Activated effector memory CD4-positive, alpha-beta T cell treated with Interleukin-2 at 50 U/mL for 16 hours (primary cell): ENCODE measurements around the gene EYS.
"Not testable (repeated sequence)": the region's sequence is repeated elsewhere in the genome, so short reads cannot be mapped to it uniquely, and the experiment has no call there.

Source experiments
- DNase-seq: peaks from one replicate; pipeline ENCODE4 v3.0.0-alpha.2; 2020

EYS gene

DNA sequence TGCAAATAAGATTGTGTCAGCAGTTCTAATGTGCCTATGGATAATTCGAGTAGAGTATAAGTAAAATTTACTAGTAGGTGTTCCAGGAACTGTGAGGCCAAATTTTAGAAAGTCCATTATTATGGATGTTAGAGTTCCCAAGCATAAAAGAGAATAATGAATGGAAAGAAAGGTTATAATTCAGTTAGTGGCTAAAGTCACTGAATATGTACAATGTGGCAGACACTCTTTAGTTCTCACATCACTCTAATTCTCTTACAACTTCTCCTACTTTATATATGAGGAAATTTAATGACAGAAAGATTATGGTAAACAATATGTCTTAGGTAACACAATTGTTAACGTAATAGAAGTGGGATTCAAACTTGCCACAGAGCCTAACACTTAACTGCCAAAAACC is 75.3 kb downstream of the EYS start:
- DNase-seq, result no peak

DNA sequence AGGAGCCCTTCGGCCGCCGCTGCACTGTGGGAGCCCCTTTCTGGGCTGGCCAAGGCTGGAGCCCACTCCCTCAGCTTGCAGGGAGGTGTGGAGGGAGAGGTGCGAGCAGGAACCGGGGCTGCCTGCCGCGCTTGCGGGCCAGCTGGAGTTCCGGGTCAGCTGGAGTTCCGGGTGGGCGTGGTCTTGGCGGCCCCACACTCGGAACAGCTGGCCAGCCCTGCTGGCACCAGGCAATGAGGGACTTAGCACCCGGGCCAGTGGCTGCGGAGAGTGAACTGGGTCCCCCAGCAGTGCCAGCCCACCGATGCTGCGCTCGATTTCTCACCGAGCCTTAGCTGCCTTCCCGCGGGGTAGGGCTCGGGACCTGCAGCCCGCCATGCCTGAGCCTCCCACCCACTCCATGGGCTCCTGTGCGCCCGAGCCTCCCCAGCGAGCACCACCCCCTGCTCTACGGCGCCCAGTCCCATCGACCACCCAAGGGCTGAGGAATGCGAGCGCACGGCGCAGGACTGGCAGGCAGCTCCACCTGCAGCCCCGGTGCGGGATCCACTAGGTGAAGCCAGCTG is 79.5 kb downstream of the EYS start:
- not testable (repeated sequence) for DNase-seq

DNA sequence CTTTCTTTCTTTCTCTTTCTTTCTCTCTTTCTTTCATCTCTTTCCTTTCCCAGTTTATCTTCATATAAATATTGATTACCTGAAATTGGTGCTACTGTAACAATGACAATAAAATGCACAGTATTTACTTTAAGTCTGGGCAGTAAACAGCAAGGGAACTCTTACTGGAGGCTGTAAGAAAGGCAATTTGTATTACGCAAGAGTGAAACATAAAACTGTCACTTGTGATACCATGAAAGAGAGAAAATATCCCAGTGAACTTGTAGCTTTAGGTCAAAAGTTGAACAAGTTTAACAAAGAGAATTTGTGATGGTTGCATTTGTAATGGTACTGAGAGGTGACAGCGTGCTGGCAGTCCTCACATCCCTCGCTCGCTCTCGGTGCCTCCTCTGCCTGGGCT is 80.0 kb downstream of the EYS start:
- no peak for DNase-seq

DNA sequence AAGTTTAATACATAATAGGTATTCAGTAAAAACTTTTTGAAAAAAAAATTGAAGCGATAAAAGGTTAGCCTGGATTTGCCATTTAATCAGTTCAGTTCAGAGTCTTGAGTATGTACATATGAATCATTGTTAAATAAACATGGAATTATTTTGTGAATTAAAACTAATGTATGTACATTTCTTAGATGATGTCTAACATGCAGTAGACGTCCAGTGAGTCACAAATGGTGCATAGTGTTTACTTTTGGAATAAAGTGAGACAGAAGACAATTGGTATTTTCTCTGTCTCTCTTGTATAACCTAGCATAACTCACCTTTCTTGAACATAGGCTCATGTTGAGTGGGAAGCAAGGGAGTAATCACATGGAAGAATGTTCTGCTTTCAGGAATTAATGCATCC is 83.5 kb downstream of the EYS start:
- DNase-seq, result no peak

DNA sequence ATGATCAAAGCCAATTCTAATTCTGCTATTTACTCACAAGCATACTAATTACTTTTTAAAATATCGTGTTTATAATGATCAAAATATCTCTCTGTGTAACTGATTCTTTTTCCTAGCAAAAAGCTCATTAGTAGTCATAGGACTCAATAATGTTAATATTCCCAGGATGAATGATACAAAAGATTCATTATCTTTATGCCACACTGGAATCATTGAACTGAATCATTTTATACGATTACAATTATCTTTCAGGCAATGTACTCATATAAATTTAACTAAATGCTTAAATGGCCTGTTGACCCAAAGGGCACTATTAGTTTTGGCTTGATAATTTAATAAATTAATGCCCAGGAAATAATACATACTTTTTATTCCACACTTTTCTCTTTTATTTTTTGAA is 96.3 kb downstream of the EYS start:
- DNase-seq, result no peak

DNA sequence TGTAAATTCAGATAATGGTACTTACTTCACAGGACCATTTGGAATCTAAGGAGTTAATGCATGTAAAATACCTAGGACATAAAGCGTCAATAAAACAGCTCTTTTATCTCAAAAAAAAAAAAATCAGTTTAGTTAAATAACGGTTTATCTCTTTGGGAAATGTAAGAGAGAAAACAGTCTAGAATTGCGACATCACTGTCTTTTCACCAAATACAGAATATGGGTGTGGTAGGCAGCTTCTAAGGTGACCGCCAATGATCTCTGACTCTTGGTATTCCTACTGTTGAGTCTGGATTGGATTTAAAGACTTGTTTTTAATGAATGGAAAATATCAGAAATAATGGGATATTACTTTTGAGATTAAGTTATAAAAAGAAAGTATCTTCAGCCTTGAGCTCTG is 111.5 kb downstream of the EYS start:
- no peak for DNase-seq

DNA sequence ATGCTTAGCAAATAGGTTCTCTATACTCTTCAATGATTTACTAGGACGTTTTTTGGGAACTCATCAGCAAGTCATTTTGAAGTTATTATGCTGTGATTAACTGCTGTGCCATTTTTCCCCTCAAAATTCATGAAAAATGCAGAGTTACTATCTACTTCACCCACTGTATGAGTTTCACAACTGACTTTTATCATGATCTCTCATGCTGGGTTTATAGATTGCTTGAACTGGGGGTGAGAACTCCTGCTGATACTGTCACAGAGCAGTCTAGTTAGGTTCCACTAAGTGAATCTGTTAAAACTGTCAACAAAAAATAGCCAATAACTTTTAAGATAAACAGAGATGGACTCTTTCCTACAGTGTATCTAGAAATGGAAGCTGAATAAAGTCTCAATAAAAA is 136.7 kb downstream of the EYS start:
- DNase-seq, result no peak

DNA sequence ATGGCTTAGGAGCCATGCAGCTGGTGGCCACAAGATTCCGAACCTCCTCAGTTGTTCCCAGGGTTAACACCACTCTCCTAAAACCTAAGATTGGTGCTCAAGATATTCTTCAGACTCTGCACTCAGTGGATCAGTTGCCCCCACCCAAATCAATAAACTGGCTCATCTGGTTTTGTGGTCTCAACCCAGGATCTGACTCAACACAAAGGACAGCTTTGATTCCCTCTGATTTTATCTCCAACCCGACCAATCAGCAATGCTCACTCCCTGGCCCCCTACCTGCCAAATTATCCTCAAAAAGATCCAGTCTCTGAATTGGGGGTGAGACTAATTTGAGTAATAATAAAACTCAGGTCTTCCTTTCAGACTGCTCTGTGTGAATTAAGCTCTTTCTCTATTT is 137.5 kb downstream of the EYS start:
- no peak for DNase-seq

DNA sequence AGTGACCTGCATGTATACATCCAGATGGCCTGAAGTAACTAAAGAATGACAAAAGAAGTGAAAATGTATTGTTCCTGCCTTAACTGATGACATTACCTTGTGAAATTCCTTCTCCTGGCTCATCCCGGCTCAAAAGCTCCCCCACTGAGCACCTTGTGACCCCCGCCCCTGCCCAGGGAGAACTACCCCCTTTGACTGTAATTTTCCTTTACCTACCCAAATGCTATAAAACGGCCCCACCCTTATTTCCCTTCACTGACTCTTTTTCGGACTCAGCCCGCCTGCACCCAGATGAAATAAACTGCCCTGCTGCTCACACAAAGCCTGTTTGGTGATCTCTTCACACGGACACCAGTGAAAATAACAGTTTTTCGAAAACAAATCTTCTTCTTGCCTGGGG is 138.0 kb downstream of the EYS start:
- DNase-seq, result not testable (repeated sequence)

DNA sequence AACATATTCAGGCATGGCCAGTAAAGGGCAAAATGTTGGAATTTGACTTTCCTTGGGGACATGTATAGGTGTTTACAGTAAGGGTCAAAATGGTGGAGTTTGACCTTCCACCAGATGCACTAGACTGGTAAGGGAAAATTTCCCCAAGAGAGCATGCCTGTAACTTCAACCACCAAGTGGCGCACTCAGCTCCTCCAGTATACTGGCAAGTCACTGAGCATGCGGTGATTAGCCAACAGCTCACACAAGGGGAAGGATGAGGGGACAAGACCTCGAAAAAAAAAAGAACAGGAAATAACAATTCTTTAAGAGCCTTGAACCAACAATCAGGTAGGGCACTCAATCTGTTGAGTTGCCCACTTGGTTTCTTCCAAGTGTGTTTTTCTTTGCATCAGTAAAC is 140.9 kb downstream of the EYS start:
- no peak for DNase-seq

DNA sequence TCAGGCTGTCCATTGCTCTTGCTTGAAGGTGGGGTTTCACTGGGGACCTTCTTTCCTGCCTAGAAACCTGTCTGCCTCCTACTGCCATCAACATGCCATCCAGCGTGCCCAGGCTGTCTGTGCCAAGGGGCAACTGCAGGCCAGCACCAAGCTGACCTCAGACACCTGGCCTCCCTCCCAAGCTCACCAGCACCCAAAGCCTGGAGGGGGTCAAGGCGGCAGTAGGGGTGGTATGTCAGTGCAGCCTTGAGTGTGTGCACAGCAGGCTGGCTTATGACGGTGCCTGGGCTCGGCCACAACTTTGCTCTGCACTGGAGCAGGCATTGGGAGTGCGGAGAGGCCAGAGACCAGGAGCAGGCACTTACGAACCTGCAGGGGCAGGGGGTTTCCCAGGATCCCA is 149.0 kb downstream of the EYS start:
- no peak for DNase-seq

DNA sequence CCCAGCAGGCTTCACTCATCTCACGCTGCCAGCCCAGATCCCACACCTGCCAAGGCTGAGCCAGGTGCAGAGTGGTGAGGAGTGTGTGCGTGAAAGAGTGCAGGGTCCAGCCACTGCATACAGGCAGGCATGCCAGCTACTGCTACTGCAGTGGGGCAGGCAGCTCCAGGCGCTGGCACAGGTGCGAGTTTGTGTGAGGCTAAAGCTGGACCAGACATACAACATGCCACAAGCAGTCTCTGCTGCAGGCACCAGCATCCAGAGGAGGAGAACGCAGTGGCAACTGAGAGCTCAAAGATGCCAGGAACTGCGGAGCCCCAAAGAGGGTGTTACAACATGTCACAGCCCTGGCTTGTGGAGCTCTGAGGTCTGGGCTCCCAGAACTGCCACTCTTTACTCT is 149.8 kb downstream of the EYS start:
- no peak for DNase-seq

DNA sequence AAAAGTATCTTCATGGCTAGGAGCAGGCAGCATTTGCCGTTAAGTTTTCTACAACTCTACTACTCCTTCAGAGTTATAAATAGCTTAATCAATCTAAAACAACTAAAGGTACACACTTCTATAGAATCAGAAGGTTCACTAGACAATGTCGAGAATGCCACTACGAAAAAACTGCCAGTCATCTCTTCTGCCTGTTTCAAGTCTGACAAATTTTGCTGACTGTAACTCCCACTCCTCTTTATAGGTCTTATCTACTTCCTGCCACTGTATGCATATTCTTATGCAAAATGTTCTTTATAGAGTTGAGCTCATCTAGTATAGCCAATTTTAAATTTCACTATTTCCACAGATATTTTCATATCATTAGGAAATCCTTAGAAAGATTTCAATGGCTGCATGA is 160.1 kb downstream of the EYS start:
- DNase-seq, result no peak

DNA sequence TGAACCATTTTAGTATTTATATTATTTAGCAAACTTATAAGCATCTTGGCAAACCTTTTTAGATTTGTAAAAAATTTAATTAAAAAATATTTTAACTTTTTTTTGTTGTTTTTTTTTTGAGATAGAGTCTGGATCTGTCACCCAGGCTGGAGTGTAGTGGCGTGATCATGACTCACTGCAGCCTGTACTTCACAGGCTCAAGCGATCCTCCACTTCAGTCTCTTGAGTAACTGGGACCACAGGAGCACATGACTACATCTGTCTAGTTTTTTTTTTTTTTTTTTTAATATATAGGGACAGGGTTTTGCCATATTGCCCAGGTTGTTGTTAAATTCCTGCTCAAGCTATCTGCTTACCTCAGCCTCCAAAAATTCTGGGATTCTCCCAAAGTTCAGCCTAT is 161.1 kb downstream of the EYS start:
- DNase-seq, result no peak

DNA sequence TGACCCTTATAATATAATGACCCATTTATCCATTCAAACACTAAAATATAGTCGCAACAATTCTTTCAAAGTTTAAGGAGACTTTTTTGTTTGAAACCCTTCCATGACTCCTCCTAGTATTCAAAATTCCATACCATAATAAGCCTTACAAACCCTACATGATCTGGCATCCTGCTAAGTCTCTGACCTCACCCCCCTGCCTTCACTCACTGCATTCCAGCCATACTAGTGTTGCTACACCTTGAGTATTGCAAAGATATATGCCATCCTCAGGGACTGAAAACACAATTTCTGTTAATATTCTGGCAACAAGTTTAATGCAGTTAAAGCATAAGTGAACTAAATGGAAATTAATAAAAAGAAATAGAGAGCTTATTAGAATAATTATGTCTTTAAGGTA is 168.4 kb downstream of the EYS start:
- DNase-seq, result no peak

DNA sequence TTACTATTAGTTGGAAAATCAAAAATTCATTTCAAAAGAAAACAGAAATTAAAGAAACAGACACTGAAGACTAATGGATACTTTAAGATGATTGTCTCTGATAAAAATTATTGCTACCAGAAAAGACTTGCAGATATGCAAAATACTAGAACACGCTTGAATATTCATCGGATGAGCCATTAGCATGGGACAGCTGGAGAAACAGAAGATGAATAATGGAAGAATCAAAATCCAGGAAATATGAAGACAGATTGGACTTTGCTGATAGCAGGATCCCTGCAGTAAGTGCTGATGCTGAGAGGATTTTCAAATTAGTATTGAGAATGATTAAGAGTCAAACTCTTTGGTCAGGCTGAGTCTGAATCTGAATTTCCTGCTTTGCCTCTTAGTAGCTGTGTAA is 169.4 kb downstream of the EYS start:
- no peak for DNase-seq

DNA sequence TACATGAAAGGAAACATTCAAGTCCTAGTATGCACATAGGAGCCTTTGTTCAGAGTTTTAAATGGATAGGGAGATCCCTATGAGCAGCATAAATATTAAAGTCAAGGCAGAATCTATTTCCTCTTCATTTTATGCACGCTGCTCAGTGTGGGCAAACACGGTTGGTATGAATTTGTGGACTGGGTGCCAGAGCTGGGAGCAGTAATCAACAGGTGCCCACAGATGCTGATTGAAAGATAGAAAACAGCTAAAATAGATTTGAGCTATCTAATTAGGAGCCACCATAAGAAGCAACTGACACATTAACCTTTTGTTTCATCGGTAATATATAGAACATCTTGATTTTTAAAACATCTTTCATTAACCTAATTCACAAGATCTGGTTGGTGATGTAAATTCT is 175.5 kb downstream of the EYS start:
- no peak for DNase-seq

DNA sequence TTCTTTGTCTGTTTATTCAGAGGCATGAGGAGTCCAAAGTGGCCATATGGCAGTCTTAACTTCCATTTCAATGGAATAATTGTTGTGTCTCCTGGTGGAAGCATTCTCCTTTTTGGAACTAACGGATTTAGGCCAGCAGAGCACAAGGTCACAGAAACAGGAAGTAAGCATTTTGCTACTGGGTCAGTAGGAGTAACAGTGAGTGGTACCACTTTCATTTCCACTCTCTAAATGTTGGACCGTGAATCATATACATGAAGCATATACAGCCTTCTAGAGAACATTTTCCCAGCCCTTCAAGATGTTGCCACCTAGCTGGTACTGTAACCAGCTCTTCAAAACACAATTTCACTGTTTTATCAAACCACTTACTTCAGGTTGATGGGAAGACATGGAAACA is 182.8 kb downstream of the EYS start:
- DNase-seq, result no peak

DNA sequence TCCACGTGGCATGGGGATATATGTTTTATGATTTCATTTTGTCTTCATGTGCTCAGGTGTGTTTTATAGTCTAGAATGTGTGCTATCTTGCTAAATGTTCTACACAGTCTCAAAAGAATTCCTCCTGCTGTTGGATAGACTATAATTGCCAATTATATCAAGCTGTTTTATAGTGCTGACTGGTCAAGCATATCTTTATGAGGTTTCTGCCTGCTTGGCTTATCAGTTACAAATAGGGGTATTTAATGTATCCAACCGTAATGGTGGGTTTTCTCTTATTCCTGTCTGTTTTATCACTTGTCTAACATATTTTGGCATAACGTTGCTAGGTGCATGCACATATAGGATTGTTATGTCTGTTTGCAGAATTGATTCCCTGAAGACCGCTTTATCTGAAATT is 201.3 kb downstream of the EYS start:
- DNase-seq, result no peak

DNA sequence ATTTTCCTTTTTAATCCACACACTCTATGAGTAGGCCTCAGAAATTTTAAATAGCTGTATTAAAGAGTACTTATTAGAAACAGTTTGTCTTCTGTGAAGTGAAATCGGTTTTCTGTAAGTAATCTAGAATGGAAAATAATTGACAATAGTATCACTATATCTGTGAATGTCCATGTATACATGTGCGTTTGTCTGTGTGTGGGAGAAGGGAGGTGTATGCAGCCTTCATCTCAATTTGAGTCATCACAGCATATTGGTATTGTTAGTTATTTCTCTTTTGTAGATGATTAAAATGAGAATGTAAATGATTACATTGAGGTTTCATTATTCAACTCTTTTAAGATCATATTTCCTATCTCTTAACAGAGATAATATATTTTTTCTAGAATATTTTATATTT is 206.0 kb downstream of the EYS start:
- no peak for DNase-seq

DNA sequence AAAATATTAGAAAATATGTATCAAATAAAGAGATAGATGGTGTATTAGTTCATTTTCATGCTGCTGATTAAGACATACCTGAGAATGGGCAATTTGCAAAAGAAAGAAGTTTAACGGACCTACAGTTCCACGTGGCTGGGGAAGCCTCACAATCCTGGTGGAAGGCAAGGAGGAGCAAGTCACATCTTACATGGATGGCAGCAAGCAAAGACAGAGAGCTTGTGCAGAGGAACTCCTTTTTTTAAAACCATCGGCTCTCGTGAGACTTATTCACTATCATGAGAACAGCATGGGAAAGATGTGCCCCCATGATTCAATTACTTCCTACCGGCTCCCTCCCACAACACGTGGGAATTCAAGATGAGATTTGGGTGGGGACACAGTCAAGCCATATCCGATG is 223.4 kb downstream of the EYS start:
- not testable (repeated sequence) for DNase-seq

DNA sequence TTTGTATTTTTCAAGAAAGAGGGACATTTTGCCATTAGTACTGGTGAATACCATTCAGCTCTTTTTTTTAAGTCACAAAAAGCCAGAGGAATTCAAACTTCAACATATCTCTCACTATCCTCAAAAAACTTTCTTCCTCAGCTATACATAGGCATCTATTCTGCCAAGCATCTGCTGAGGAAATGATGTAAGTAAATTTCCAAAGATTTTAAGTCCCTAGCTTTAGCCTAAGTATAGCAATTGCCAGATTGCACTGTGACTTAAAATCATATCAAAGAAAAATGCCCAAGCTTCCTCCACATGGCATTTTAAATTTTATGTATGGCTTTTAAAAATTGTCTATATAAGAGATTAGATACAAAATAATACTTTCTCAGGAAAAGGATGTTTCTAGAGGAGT is 237.4 kb downstream of the EYS start:
- DNase-seq, result no peak

DNA sequence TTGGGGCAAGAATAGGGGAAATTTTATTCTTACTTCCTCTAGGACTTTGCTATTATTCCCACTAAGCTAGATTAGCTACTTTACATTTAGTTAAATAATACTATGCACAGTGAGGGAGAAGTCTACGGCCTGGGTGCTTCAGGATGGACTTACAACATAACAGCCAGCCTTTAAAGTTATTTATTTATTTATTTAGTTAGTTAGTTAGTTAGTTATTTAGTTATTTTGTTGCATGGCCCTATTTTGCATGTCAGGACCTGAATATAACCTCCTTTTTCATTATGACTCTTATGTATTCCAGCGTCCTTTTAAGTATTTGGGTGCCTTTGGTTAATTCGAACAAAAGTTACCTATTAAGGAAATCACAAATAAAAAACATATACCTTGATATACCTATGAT is 238.7 kb downstream of the EYS start:
- DNase-seq, result no peak

DNA sequence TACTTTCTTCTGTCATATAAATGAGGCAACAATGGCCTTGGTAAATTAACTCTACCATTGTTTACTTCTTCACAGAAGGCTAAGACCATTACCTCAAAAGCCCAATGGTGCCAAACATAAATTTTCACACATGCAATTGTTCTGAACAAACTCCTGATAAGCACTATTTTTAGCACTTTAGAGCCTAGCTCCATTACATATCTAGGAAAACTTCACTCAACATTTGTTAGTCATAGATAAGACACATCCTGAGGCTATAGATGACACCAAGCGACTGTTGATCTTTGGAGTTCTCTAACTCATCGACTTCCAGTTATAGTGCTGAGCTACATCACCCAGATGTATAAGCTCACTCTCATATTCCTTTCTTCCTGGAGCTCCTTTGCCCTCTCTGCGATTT is 245.9 kb downstream of the EYS start:
- DNase-seq, result no peak

DNA sequence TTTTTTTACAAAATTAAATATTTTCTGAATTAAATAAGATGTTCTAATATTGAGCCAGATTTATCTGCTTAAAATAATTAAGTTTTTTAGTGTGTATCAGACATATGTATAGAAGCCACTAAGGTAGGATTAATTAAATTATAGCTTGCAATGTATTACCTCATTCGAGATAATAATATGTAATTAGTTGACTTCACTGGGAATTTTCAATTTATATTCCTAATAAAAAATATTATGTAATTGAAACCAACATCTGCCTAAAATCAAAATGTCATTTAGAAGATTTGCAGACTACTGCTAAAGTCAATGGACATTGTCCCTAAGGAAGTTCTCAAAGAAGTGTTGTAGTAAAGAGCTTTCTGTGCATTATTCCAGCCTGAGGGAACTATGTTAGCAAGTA is 254.7 kb downstream of the EYS start:
- no peak for DNase-seq

DNA sequence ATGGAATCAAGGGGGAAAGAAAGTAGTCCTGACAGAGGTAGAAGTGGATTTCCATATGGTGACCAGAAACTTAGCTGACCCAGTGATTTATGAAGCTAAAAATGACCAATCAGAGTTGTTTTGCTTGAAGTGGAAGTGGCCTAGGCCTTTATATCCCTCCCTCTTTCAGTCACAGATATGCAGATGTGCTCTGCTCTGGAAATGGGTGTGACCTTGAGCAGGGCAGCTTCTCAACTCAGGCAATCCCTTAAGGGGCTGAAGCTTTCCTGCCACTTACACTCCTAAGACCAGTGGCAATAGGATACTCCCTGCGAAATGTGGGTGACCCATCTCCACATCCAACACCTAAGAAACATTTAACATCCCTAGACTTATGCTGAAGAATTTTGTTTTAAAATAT is 256.6 kb downstream of the EYS start:
- no peak for DNase-seq
